Mesenteric fat pad (tissue), 1 donor: Measurements from ENCODE around the gene BZW1. TPM values are rescaled to one million over a fixed set of nuclear protein-coding genes. Genes with fewer than 3 reads are reported as not detected.

Experiments used
- DNase-seq: peaks from one replicate; pipeline ENCODE4 v3.0.0-alpha.2; 2020; ENCODE audit warnings: low spot score
- long read RNA-seq: library from polyadenylated mRNA; unstranded; transcript quantifications from one replicate; pipeline ENCODE4 v2.0.0, GENCODE V29; 2020
- total RNA-seq: library from RNA; stranded (reverse); fragmentation: NEBNext Ultra II Directional; extraction: Animal tissue kit (Norgen Biotek cat#: 25700); gene quantifications from one replicate; pipeline ENCODE4 v1.2.1, GENCODE V29; 2021
- donor health status: DM: yes; HTN: yes; CAD: no.

Gene BZW1
- total RNA-seq: 332 TPM
- long read RNA-seq, full-length matches to known transcripts: 272 of 332 reads
- long read RNA-seq, partial matches to known transcripts: 34 of 332 reads
- long read RNA-seq, other reads (novel, unspliced or antisense): 26 of 332 reads

GRCh38 chr2:200811333-200812121, at the start of gene BZW1:
TSS of gene BZW1 (plus strand) at chr2:200811910. CDS start at chr2:200813218, 1,308 bp downstream.
- DNase-seq: peak; percentile 99

- no peak for DNase-seq
These were observed 49.6 kb upstream of the BZW1 start for GRCh38 chr2:200762127-200762526.

- no peak for DNase-seq
These were observed 48.3 kb upstream of the BZW1 start for GRCh38 chr2:200763422-200763821.

- DNase-seq: no peak
These were observed 46.4 kb upstream of the BZW1 start for GRCh38 chr2:200765139-200765951.

GRCh38 chr2:200765995-200766660, 45.6 kb upstream of the BZW1 start:
- no peak for DNase-seq

GRCh38 chr2:200767111-200767885, 44.4 kb upstream of the BZW1 start:
- no peak for DNase-seq

- no peak for DNase-seq
These were observed 40.9 kb upstream of the BZW1 start for GRCh38 chr2:200770847-200771246.

GRCh38 chr2:200772620-200773019, 39.1 kb upstream of the BZW1 start:
- no peak for DNase-seq

- DNase-seq: no peak
These were observed 38.6 kb upstream of the BZW1 start for GRCh38 chr2:200773083-200773482.

- no peak for DNase-seq
These were observed 36.8 kb upstream of the BZW1 start for GRCh38 chr2:200774920-200775319.

- no peak for DNase-seq
These were observed 34.4 kb upstream of the BZW1 start for GRCh38 chr2:200777275-200777674.

- no peak for DNase-seq
These were observed 33.7 kb upstream of the BZW1 start for GRCh38 chr2:200778038-200778437.

- no peak for DNase-seq
These were observed 32.5 kb upstream of the BZW1 start for GRCh38 chr2:200779214-200779613.

GRCh38 chr2:200781616-200782015, 30.1 kb upstream of the BZW1 start:
- DNase-seq: no peak

- DNase-seq: no peak
These were observed 29.5 kb upstream of the BZW1 start for GRCh38 chr2:200782251-200782650.

GRCh38 chr2:200784215-200784614, 27.5 kb upstream of the BZW1 start:
- DNase-seq: no peak

GRCh38 chr2:200786423-200786822, 25.3 kb upstream of the BZW1 start:
- DNase-seq: no peak

GRCh38 chr2:200786826-200787225, 24.9 kb upstream of the BZW1 start:
- DNase-seq: no peak

- no peak for DNase-seq
These were observed 24.2 kb upstream of the BZW1 start for GRCh38 chr2:200787351-200788120.

- no peak for DNase-seq
These were observed 23.5 kb upstream of the BZW1 start for GRCh38 chr2:200788121-200788718.
